CD14-positive monocyte (primary cell): Measurements from ENCODE around the gene SKIDA1. TPM values are rescaled to one million over a fixed set of nuclear protein-coding genes. Genes with fewer than 3 reads are reported as not detected.

Experiments used
- DNase-seq, 3 donors: peaks; one replicate each; pipeline ENCODE4 v3.0.0-alpha.2; 2011 to 2022
- H2AFZ ChIP-seq: 2 replicates; pipeline ENCODE4 v1.6.0; 2012; ENCODE audit warnings: mild to moderate bottlenecking, low read depth, low read length, inconsistent platforms; ENCODE audit not compliant: insufficient read depth, poor library complexity, severe bottlenecking
- H3K27ac ChIP-seq, 2 donors: 1 replicate in 1 of 2; 2 replicates in 1 of 2; pipeline ENCODE4 v1.5.1; 2012 to 2013; ENCODE audit warnings: low read length in 2 of 2, control low read depth in 1 of 2, inconsistent platforms in 1 of 2, low read depth in 1 of 2, mild to moderate bottlenecking in 1 of 2
- H3K27me3 ChIP-seq, 2 donors: one replicate each; pipeline versions ENCODE4 v1.6.0 to v1.6.1; 2011 to 2013; ENCODE audit warnings: low read length in 2 of 2; ENCODE audit not compliant: control insufficient read depth in 2 of 2, insufficient read depth in 2 of 2
- H3K36me3 ChIP-seq, 2 donors: replicated peaks in 1 of 2; 1 replicate in 1 of 2; 2 replicates in 1 of 2; pipeline versions ENCODE4 v1.5.1 to v1.6.1; 2012 to 2013; ENCODE audit warnings: low read length in 2 of 2, control low read depth in 1 of 2, inconsistent platforms in 1 of 2, mild to moderate bottlenecking in 1 of 2; ENCODE audit not compliant: insufficient read depth in 2 of 2, control insufficient read depth in 1 of 2
- H3K4me1 ChIP-seq, 2 donors: 1 replicate in 1 of 2; 2 replicates in 1 of 2; pipeline versions ENCODE4 v1.5.1 to v1.6.1; 2012 to 2013; ENCODE audit warnings: low read length in 2 of 2, control low read depth in 1 of 2, inconsistent platforms in 1 of 2, mild to moderate bottlenecking in 1 of 2, moderate library complexity in 1 of 2; ENCODE audit not compliant: insufficient read depth in 2 of 2, control insufficient read depth in 1 of 2
- H3K4me2 ChIP-seq: replicated peaks from 2 replicates; pipeline ENCODE3; 2012; ENCODE audit warnings: low read length, moderate library complexity, mild to moderate bottlenecking; ENCODE audit not compliant: poor library complexity, severe bottlenecking; ENCODE audit errors: extremely low read depth
- H3K4me3 ChIP-seq, 3 experiments: fragments of 200-600 bp in 1 of 3; sonication (generic) in 1 of 3; replicated peaks in 1 of 3; 1 replicate in 2 of 3; 2 replicates in 1 of 3; pipeline ENCODE4 v1.5.1; 2011 to 2013; ENCODE audit warnings: low read length in 3 of 3, mild to moderate bottlenecking in 3 of 3, control low read depth in 2 of 3, low read depth in 2 of 3, inconsistent platforms in 1 of 3, moderate library complexity in 1 of 3
- H3K79me2 ChIP-seq: 2 replicates; pipeline ENCODE4 v1.6.0; 2012; ENCODE audit warnings: mild to moderate bottlenecking, control low read depth, inconsistent platforms, low read length, moderate library complexity; ENCODE audit not compliant: insufficient read depth
- H3K9ac ChIP-seq: 2 replicates; pipeline ENCODE4 v1.6.0; 2017; ENCODE audit warnings: low read length, mild to moderate bottlenecking; ENCODE audit not compliant: insufficient read depth, poor library complexity, severe bottlenecking
- H3K9me3 ChIP-seq, 2 donors: replicated peaks in 1 of 2; 1 replicate in 1 of 2; 2 replicates in 1 of 2; pipeline versions ENCODE4 v1.5.1 to v1.6.1; 2012 to 2013; ENCODE audit warnings: low read length in 2 of 2, control low read depth in 1 of 2; ENCODE audit not compliant: control insufficient read depth in 1 of 2, insufficient read depth in 1 of 2
- H4K20me1 ChIP-seq: 2 replicates; pipeline ENCODE4 v1.6.0; 2012; ENCODE audit warnings: mild to moderate bottlenecking, low read length, control low read depth, moderate library complexity; ENCODE audit not compliant: insufficient read depth
- H3K27ac Mint-ChIP-seq, 7 donors: one replicate each; pipeline ENCODE4 v1.8.0; 2020; ENCODE audit warnings: mild to moderate bottlenecking in 7 of 7, mixed read lengths in 7 of 7, moderate library complexity in 6 of 7, inconsistent platforms in 2 of 7
- H3K27me3 Mint-ChIP-seq, 3 donors: one replicate each; pipeline ENCODE4 v1.8.0; 2021 to 2022; ENCODE audit warnings: low read depth in 3 of 3, mild to moderate bottlenecking in 3 of 3, mixed read lengths in 3 of 3, moderate library complexity in 3 of 3, inconsistent platforms in 1 of 3
- H3K36me3 Mint-ChIP-seq, 2 donors: one replicate each; pipeline ENCODE4 v1.8.0; 2020; ENCODE audit warnings: mixed read lengths in 2 of 2, inconsistent platforms in 1 of 2, mild to moderate bottlenecking in 1 of 2
- H3K4me1 Mint-ChIP-seq: one replicate; pipeline ENCODE4 v1.8.0; 2020; ENCODE audit warnings: mild to moderate bottlenecking, mixed read lengths
- H3K4me3 Mint-ChIP-seq, 2 donors: one replicate each; pipeline ENCODE4 v1.8.0; 2020; ENCODE audit warnings: mild to moderate bottlenecking in 2 of 2, mixed read lengths in 2 of 2, moderate library complexity in 1 of 2
- H3K9me3 Mint-ChIP-seq, 7 donors: one replicate each; pipeline ENCODE4 v1.8.0; 2020 to 2022; ENCODE audit warnings: mixed read lengths in 7 of 7, mild to moderate bottlenecking in 6 of 7, moderate library complexity in 6 of 7, inconsistent platforms in 2 of 7
- CTCF ChIP-seq: fragments of 200-600 bp; IDR thresholded peaks from one replicate; pipeline ENCODE4 v1.8.0; 2022; ENCODE audit warnings: antibody characterized with exemption, mild to moderate bottlenecking
- WGBS: methylation state at CpG from one replicate; pipeline ENCODE4 v1.1.5; 2013; ENCODE audit warnings: missing lambda C conversion rate; ENCODE audit not compliant: insufficient coverage; 5-methylcytosine and 5-hydroxymethylcytosine counted together
- intact Hi-C, 2 donors: fragments of 100-400 bp; cut with micrococcal nuclease; formaldehyde crosslinking; loops; one replicate each; pipeline versions ENCODE4 v1.15.0 to v1.15.1; 2023
- polyA plus RNA-seq, 3 donors: library from polyadenylated mRNA; depleted of rRNA in 1 of 3; unstranded in 2 of 3; stranded (reverse) in 1 of 3; fragments of 300-500 nt in 2 of 3; fragments of >200 nt in 1 of 3; fragmentation: Illumina TruSeq in 2 of 3; gene quantifications; 1 replicate in 2 of 3; 2 replicates in 1 of 3; pipeline ENCODE4 v1.2.3, GENCODE V29; 2012 to 2021

The SKIDA1 gene
- polyA plus RNA-seq, 3 donors: 0.04 to 0.15 TPM; not detected in 1

GRCh38 chr10:21509341-21510240 lies 15.9 kb downstream of the SKIDA1 start:
- Histone ChIP-seq H4K20me1 (no peaks in the 10 kb centered on the region), H3K36me3 (no peaks in the 10 kb centered on the region), H3K9ac (peak overlapping the region; percentile 40), H2AFZ (peak overlapping the region; percentile 79), H3K27ac (no peak overlapping the region), H3K4me1 (peaks cover 9 to 25% of the 10 kb centered on the region in 2 donors), H3K4me3 (peak overlapping the region; percentile 21 to 71 (median 36)), H3K9me3 (no peaks in the 10 kb centered on the region), H3K4me2 (peak overlapping the region; percentile 79), H3K27me3 (peaks cover 5 to 52% of the 10 kb centered on the region in 2 donors), H3K79me2 (no peaks in the 10 kb centered on the region)
- H3K27me3 Mint-ChIP-seq: peaks cover 18 to 50% (median 26%) of the 10 kb centered on the region in 3 donors
- TF ChIP-seq CTCF: no peak
- no peak overlapping the region for H3K27ac Mint-ChIP-seq
- no peak for DNase-seq
- H3K4me3 Mint-ChIP-seq: peak overlapping the region; percentile 27 to 70
- WGBS: 84% methylated on average over 45 of the region's 58 CpGs
- peaks cover 0 to 2% of the 10 kb centered on the region in 2 donors for H3K36me3 Mint-ChIP-seq
- H3K4me1 Mint-ChIP-seq: peaks cover 15% of the 10 kb centered on the region
- H3K9me3 Mint-ChIP-seq: no peaks in the 10 kb centered on the region
- intact Hi-C loops: loop anchor here (10.0 kb wide), 3 partner anchors 225 to 835 kb away; partner anchors contain the start of gene SPAG6 (in 1 of the 2)

GRCh38 chr10:21508706-21509331 lies 16.7 kb downstream of the SKIDA1 start:
- DNase-seq: no peak
- 96% methylated on average over 43 of the region's 43 CpGs for WGBS
- peaks cover 0 to 46% of the 10 kb centered on the region in 2 donors for H3K27me3 ChIP-seq

More at GRCh38 chr10:21508706-21509331, 16.7 kb downstream of the SKIDA1 start:
- H3K9me3 ChIP-seq: no peaks in the 10 kb centered on the region
- no peaks in the 10 kb centered on the region for H3K79me2 ChIP-seq
- H3K36me3 ChIP-seq: no peaks in the 10 kb centered on the region
- intact Hi-C loops: loop anchor here in 1 of 2 donors (10.0 kb wide), 1 partner anchor 226 kb away; no protein-coding TSS in a partner anchor
- Mint-ChIP-seq H3K27ac (no peak overlapping the region), H3K27me3 (peaks cover 16 to 45% (median 23%) of the 10 kb centered on the region in 3 donors), H3K4me3 (no peak overlapping the region), H3K36me3 (peaks cover 0 to 2% of the 10 kb centered on the region in 2 donors), H3K4me1 (peaks cover 15% of the 10 kb centered on the region), H3K9me3 (no peaks in the 10 kb centered on the region)
- H3K9ac ChIP-seq: no peak overlapping the region
- no peak overlapping the region for H2AFZ ChIP-seq
- peaks cover 9 to 25% of the 10 kb centered on the region in 2 donors for H3K4me1 ChIP-seq
- no peak overlapping the region for H3K4me3 ChIP-seq
- no peak overlapping the region for H3K27ac ChIP-seq
- TF ChIP-seq CTCF: no peak
- no peaks in the 10 kb centered on the region for H4K20me1 ChIP-seq
- H3K4me2 ChIP-seq: no peak overlapping the region
